ENCODE measurements around the gene NPAS2. TPM values are rescaled to one million over a fixed set of nuclear protein-coding genes. Genes with fewer than 3 reads are reported as not detected.
A peak's percentile ranks its signal among the peaks of the same experiment; 100 is the strongest.

Gene NPAS2
- polyA plus RNA-seq, 1 donor (not counting 4 experiments of a cell fraction or from before 2014, with no cell fraction given) = 17.7 TPM

DNA sequence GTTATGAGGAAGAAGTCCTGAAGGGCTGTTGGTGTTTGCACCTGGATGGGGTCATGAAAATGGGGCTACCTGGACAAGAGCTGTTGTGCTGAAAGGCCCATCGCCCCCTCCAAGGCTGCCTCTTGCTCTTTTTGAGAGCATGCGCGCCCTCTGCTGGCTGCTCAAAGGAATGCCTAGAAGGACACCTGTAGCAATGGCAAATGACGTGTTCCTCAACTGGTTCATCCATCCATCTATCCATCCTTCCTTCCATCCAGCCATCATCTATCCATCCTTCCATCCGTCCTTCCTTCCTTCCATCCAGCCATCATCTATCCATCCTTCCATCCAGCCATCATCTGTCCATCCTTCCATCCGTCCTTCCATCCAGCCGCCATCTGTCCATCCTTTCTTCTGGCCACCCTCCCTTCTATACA lies 165.0 kb downstream of the NPAS2 start:
- H3K27ac ChIP-seq (ENCODE audit: control insufficient read depth, insufficient read depth, low read length) = no peak overlapping the region

DNA sequence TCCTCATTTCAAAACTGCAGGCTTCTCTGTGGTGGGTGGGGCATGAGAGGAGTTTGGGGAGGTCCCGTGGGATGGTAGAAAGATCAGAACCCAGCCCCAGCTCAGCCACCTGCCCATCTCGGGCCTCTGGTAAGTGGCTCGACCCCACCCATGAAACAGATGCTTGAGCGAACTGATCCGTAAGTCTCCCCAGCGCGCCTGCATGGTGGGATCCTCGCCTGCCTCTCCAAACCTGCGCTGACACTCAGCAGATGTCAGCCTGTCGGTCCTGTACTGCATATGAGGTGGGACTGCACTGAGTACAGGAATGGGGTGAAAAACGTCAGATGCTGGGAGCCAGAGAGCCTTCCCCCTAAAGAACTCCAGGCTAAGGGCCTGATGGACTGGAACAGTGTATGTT lies 166.2 kb downstream of the NPAS2 start:
- H3K9ac ChIP-seq (ENCODE audit: control insufficient read depth, extremely low read depth, insufficient read depth, low read length) = no peak overlapping the region
- DNase-seq (ENCODE audit: low read depth, low spot score) (no peak), FAIRE-seq (no peak)
- no peak overlapping the region for H3K4me2 ChIP-seq (ENCODE audit: control insufficient read depth, extremely low read depth, insufficient read depth, low read depth, low read length)
- H3K27me3 ChIP-seq (ENCODE audit: control insufficient read depth, extremely low read depth, insufficient read depth, low read length) = no peaks in the 10 kb centered on the region
- H4K20me1 ChIP-seq (ENCODE audit: control insufficient read depth, extremely low read depth, insufficient read depth, low read length) = no peaks in the 10 kb centered on the region
- H3K27ac ChIP-seq (ENCODE audit: control insufficient read depth, insufficient read depth, low read length) = no peak overlapping the region
- no peaks in the 10 kb centered on the region for H3K4me1 ChIP-seq (ENCODE audit: control insufficient read depth, extremely low read depth, insufficient read depth, low read length)
- TF ChIP-seq, protein P1, sequence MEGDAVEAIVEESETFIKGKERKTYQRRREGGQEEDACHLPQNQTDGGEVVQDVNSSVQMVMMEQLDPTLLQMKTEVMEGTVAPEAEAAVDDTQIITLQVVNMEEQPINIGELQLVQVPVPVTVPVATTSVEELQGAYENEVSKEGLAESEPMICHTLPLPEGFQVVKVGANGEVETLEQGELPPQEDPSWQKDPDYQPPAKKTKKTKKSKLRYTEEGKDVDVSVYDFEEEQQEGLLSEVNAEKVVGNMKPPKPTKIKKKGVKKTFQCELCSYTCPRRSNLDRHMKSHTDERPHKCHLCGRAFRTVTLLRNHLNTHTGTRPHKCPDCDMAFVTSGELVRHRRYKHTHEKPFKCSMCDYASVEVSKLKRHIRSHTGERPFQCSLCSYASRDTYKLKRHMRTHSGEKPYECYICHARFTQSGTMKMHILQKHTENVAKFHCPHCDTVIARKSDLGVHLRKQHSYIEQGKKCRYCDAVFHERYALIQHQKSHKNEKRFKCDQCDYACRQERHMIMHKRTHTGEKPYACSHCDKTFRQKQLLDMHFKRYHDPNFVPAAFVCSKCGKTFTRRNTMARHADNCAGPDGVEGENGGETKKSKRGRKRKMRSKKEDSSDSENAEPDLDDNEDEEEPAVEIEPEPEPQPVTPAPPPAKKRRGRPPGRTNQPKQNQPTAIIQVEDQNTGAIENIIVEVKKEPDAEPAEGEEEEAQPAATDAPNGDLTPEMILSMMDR (optimal IDR thresholded peaks at IDR 0.05 in 1 of 3, IDR thresholded peaks at IDR 0.05 in 1 of 3, conservative IDR thresholded peaks at IDR 0.05 in 1 of 3; ENCODE audit: extremely low read depth in 1 of 3, insufficient read depth in 2 of 3, low read length in 3 of 3) = no peak
- no peak for TF ChIP-seq EZH2 (IDR thresholded peaks at IDR 0.05; ENCODE audit: low read length)
- no peaks in the 10 kb centered on the region for H3K9me3 ChIP-seq (ENCODE audit: control insufficient read depth, low read depth, low read length)
- dilution Hi-C loops (cut with MboI; ENCODE audit: extremely low pct_ligation_motif_present, low sequenced_read_pairs) = no loop called here
- no peak overlapping the region for H2AFZ ChIP-seq (ENCODE audit: control insufficient read depth, low read length)
- H3K36me3 ChIP-seq (ENCODE audit: control insufficient read depth in 2 of 2, extremely low read depth in 1 of 2, insufficient read depth in 2 of 2, low read length in 2 of 2) = peaks cover 2 to 42% of the 10 kb centered on the region in 2 experiments
- no peak overlapping the region for H3K4me3 ChIP-seq (ENCODE audit: control insufficient read depth in 2 of 3, extremely low read depth in 1 of 3, insufficient read depth in 2 of 3, low read depth in 1 of 3, low read length in 3 of 3)
- no peaks in the 10 kb centered on the region for H3K79me2 ChIP-seq (ENCODE audit: control insufficient read depth, insufficient read depth, low read length)
- H3K9me1 ChIP-seq (ENCODE audit: control insufficient read depth, extremely low read depth, insufficient read depth, low read length) = no peaks in the 10 kb centered on the region

More for the DNA sequence above, 165.0 kb downstream of the NPAS2 start:
- Histone ChIP-seq H4K20me1 (ENCODE audit: control insufficient read depth, extremely low read depth, insufficient read depth, low read length) (no peaks in the 10 kb centered on the region), H3K9me3 (ENCODE audit: control insufficient read depth, low read depth, low read length) (no peaks in the 10 kb centered on the region), H3K9ac (ENCODE audit: control insufficient read depth, extremely low read depth, insufficient read depth, low read length) (no peak overlapping the region), H3K36me3 (ENCODE audit: control insufficient read depth in 2 of 2, extremely low read depth in 1 of 2, insufficient read depth in 2 of 2, low read length in 2 of 2) (peaks cover 2 to 37% of the 10 kb centered on the region in 2 experiments), H3K9me1 (ENCODE audit: control insufficient read depth, extremely low read depth, insufficient read depth, low read length) (no peaks in the 10 kb centered on the region), H3K4me2 (ENCODE audit: control insufficient read depth, extremely low read depth, insufficient read depth, low read depth, low read length) (no peak overlapping the region), H3K79me2 (ENCODE audit: control insufficient read depth, insufficient read depth, low read length) (no peaks in the 10 kb centered on the region), H3K4me3 (ENCODE audit: control insufficient read depth in 2 of 3, extremely low read depth in 1 of 3, insufficient read depth in 2 of 3, low read depth in 1 of 3, low read length in 3 of 3) (no peak overlapping the region), H3K4me1 (ENCODE audit: control insufficient read depth, extremely low read depth, insufficient read depth, low read length) (no peaks in the 10 kb centered on the region), H3K27me3 (ENCODE audit: control insufficient read depth, extremely low read depth, insufficient read depth, low read length) (no peaks in the 10 kb centered on the region), H2AFZ (ENCODE audit: control insufficient read depth, low read length) (no peak overlapping the region)
- dilution Hi-C loops (cut with MboI; ENCODE audit: extremely low pct_ligation_motif_present, low sequenced_read_pairs) = no loop called here
- DNase-seq (ENCODE audit: low read depth, low spot score) = no peak
- peak; percentile 79 for FAIRE-seq
- TF ChIP-seq, protein P1 (optimal IDR thresholded peaks at IDR 0.05 in 1 of 3, IDR thresholded peaks at IDR 0.05 in 1 of 3, conservative IDR thresholded peaks at IDR 0.05 in 1 of 3; ENCODE audit: extremely low read depth in 1 of 3, insufficient read depth in 2 of 3, low read length in 3 of 3) = peak; percentile 91 to 95 (median 91)
- no peak for TF ChIP-seq EZH2 (IDR thresholded peaks at IDR 0.05; ENCODE audit: low read length)

Measured in keratinocyte (primary cell).